Measurements from ENCODE around the gene SLC6A18.

SLC6A18 gene

DNA sequence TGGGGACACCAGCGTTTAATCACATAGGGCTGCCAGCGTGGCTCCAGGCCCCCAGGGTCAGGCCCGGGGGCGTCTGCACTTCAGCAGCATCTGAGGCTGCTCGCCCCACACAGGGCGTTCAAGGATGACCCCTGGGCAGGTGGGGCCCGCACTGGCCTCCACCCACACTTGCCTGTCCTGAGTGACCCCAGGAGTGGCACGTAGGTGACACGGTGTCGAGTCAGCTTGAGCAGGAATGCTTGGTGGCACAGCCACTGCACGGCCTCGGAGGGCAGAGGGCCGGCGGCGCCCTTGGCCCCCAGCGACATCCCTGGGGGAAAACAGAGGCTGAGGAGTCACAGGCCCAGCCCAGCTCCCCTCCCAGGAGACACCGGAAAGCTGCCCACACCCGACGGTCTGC is 29.0 kb downstream of the SLC6A18 start:
- no peak overlapping the region for H3K9ac ChIP-seq (ENCODE audit: low read length)
- no peaks in the 10 kb centered on the region for H3K9me2 ChIP-seq (replicated peaks; ENCODE audit: insufficient read depth, low read length)
- no peak overlapping the region for H3K4me2 ChIP-seq (ENCODE audit: low read depth, low read length)
- no peaks in the 10 kb centered on the region for H3K79me2 ChIP-seq (ENCODE audit: low read length)
- no peaks in the 10 kb centered on the region for H3K9me3 ChIP-seq (replicated peaks; ENCODE audit: insufficient read depth, low read length)
- no peaks in the 10 kb centered on the region for H3K27me3 ChIP-seq (replicated peaks; ENCODE audit: insufficient read depth, low read length)
- no peaks in the 10 kb centered on the region for H3F3A ChIP-seq (ENCODE audit: insufficient read depth, low read length)
- H3K27ac ChIP-seq (ENCODE audit: low read length), result no peak overlapping the region
- H3K4me3 ChIP-seq (ENCODE audit: low read length), result no peak overlapping the region
- no peaks in the 10 kb centered on the region for H3K36me3 ChIP-seq (replicated peaks; ENCODE audit: insufficient read depth, low read length)
- no peak overlapping the region for H2AFZ ChIP-seq (ENCODE audit: low read length)
- DNase-seq, result no peak
- no peaks in the 10 kb centered on the region for H4K20me1 ChIP-seq (ENCODE audit: insufficient read depth, low read length)
- no peaks in the 10 kb centered on the region for H3K4me1 ChIP-seq (ENCODE audit: low read length)
- TF ChIP-seq EZH2 (optimal IDR thresholded peaks at IDR 0.05; ENCODE audit: low read depth, low read length), result no peak
- TF ChIP-seq, protein P1, sequence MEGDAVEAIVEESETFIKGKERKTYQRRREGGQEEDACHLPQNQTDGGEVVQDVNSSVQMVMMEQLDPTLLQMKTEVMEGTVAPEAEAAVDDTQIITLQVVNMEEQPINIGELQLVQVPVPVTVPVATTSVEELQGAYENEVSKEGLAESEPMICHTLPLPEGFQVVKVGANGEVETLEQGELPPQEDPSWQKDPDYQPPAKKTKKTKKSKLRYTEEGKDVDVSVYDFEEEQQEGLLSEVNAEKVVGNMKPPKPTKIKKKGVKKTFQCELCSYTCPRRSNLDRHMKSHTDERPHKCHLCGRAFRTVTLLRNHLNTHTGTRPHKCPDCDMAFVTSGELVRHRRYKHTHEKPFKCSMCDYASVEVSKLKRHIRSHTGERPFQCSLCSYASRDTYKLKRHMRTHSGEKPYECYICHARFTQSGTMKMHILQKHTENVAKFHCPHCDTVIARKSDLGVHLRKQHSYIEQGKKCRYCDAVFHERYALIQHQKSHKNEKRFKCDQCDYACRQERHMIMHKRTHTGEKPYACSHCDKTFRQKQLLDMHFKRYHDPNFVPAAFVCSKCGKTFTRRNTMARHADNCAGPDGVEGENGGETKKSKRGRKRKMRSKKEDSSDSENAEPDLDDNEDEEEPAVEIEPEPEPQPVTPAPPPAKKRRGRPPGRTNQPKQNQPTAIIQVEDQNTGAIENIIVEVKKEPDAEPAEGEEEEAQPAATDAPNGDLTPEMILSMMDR (IDR thresholded peaks at IDR 0.05; ENCODE audit: low read length), result no peak
- no peak for TF ChIP-seq EZH2phosphoT487 (IDR thresholded peaks at IDR 0.05; ENCODE audit: low read length)

DNA sequence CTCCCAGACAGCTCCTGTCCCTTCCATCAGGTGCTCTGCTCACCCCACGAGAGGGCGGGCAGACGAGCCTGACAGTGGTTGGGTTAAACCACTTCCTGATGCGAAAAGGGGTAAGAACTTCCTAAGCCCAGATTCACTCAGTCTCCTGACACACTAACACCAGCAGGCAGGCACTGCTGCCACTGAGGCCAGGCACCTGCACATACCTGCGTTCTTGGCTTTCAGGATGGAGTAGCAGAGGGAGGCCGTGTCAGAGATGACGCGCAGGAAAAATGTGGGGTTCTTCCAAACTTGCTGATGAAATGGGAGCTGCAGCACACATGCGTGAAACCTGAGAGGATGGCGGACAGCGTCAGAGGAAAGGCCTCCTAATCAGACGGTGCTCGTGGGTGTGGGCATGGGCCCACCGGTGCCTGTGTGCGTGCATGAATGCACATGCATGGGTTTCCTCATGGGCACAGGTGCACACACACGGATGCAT is 29.9 kb downstream of the SLC6A18 start:
- H3K27me3 ChIP-seq (replicated peaks; ENCODE audit: insufficient read depth, low read length), result no peaks in the 10 kb centered on the region
- DNase-seq, result no peak
- H3K79me2 ChIP-seq (ENCODE audit: low read length), result no peaks in the 10 kb centered on the region
- no peak for TF ChIP-seq EZH2phosphoT487 (IDR thresholded peaks at IDR 0.05; ENCODE audit: low read length)
- TF ChIP-seq, protein P1 (IDR thresholded peaks at IDR 0.05; ENCODE audit: low read length), result no peak
- no peak for TF ChIP-seq EZH2 (optimal IDR thresholded peaks at IDR 0.05; ENCODE audit: low read depth, low read length)
- H3F3A ChIP-seq (ENCODE audit: insufficient read depth, low read length), result no peaks in the 10 kb centered on the region
- H4K20me1 ChIP-seq (ENCODE audit: insufficient read depth, low read length), result no peaks in the 10 kb centered on the region
- H3K4me3 ChIP-seq (ENCODE audit: low read length), result no peak overlapping the region
- no peaks in the 10 kb centered on the region for H3K4me1 ChIP-seq (ENCODE audit: low read length)
- no peak overlapping the region for H3K27ac ChIP-seq (ENCODE audit: low read length)
- H2AFZ ChIP-seq (ENCODE audit: low read length), result no peak overlapping the region
- no peaks in the 10 kb centered on the region for H3K36me3 ChIP-seq (replicated peaks; ENCODE audit: insufficient read depth, low read length)
- H3K9ac ChIP-seq (ENCODE audit: low read length), result no peak overlapping the region
- H3K9me2 ChIP-seq (replicated peaks; ENCODE audit: insufficient read depth, low read length), result no peaks in the 10 kb centered on the region
- H3K4me2 ChIP-seq (ENCODE audit: low read depth, low read length), result no peak overlapping the region
- H3K9me3 ChIP-seq (replicated peaks; ENCODE audit: insufficient read depth, low read length), result no peaks in the 10 kb centered on the region

DNA sequence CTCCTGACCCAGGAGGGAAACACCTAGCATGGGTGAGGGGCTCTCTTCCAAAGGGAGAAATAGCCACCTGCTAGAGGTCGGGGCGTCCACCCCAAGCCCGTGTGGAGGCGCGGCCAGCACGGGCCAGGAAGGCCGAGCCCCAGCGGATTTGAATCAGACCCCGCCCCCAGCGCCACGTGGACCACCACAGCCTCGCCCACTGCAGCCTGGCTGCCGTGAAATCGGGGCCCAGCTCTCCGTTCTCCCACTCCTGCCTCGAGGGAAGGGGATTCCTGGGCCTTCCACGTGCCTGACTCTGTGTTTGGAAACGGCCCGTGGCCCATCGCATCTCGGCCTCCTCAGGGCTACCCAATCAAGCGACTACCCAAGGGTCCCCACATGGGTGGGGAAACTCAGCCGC is 31.6 kb downstream of the SLC6A18 start:
- no peaks in the 10 kb centered on the region for H3K27me3 ChIP-seq (replicated peaks; ENCODE audit: insufficient read depth, low read length)
- no peaks in the 10 kb centered on the region for H3K9me2 ChIP-seq (replicated peaks; ENCODE audit: insufficient read depth, low read length)
- no peak overlapping the region for H3K4me3 ChIP-seq (ENCODE audit: low read length)
- H3K9ac ChIP-seq (ENCODE audit: low read length), result no peak overlapping the region
- H3K27ac ChIP-seq (ENCODE audit: low read length), result no peak overlapping the region
- H2AFZ ChIP-seq (ENCODE audit: low read length), result no peak overlapping the region
- TF ChIP-seq EZH2 (optimal IDR thresholded peaks at IDR 0.05; ENCODE audit: low read depth, low read length), result no peak
- no peak for TF ChIP-seq EZH2phosphoT487 (IDR thresholded peaks at IDR 0.05; ENCODE audit: low read length)
- TF ChIP-seq, protein P1 (IDR thresholded peaks at IDR 0.05; ENCODE audit: low read length), result no peak
- H3K4me1 ChIP-seq (ENCODE audit: low read length), result no peaks in the 10 kb centered on the region
- no peaks in the 10 kb centered on the region for H3K36me3 ChIP-seq (replicated peaks; ENCODE audit: insufficient read depth, low read length)
- no peaks in the 10 kb centered on the region for H4K20me1 ChIP-seq (ENCODE audit: insufficient read depth, low read length)
- H3K9me3 ChIP-seq (replicated peaks; ENCODE audit: insufficient read depth, low read length), result no peaks in the 10 kb centered on the region
- no peaks in the 10 kb centered on the region for H3F3A ChIP-seq (ENCODE audit: insufficient read depth, low read length)
- H3K4me2 ChIP-seq (ENCODE audit: low read depth, low read length), result no peak overlapping the region
- DNase-seq, result no peak
- H3K79me2 ChIP-seq (ENCODE audit: low read length), result no peaks in the 10 kb centered on the region
